Measurements from ENCODE around the gene CACNA1C. TPM values are rescaled to one million over a fixed set of nuclear protein-coding genes. Genes with fewer than 3 reads are reported as not detected.

CACNA1C gene
- total RNA-seq, 1 donor from 2014 or later = 201 TPM

DNA sequence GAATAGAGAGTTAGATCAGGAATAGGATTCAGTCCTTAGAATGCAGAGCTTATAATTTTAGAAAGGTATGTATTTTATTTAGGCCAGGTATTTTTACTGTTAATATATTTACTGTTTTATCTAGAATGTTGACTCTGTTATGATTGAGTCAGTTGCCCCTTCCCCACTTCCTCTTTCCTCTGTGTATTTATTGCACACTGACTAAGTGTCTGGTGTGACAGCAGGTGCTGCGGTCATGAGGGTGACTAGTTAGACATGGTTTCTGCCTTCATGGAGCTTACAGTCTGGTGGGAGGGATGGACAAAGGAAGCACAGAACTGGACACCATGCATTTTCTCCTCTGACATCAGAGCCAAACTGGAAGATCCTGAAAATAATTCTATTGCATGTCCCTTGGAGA is 159.8 kb downstream of the CACNA1C start:
- ATAC-seq = no peak
- no peak for DNase-seq
- intact Hi-C loops (cut with micrococcal nuclease) = no loop called here

DNA sequence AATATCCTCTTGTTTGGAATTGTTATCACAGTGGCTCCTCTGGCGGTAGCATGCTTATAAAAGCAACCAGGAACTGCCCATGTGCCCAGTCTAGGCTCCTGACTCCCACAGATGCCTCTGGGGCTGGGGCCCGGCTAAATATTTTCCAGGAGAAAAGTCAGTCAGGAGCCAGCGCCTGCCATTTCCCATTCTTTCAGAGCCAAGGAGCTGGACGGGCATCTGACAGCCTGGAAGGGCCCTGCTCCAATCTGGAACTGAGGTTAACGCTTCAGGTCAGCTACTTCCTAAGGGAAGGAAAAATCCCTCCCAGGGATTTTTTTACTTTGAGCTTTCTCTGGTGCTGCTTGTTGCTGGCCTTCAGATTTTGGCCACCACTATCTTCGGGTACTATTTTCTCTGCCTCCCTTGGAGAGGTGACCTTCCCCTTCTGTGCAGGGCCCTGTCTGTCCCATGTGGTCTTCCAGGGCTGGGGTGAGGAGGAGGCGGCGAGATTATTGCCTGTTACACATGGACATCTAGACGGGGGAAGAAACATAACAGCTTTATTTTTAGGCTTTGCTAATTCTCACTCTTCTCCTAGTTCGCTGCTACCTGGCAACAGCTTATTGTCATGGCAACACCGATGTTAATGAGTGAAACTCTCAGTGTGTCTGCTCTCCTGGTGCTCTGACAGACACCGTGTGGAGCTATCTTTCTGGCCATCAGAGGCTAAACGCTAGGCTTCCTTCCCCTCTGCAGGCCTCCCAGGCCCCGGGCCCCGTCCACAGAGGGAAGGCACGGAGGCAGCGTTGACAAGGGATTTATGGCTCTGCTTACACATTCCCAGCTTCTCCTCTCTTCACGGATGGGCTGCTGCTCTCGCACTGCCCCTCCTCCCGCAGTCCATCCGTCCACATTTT is 160.4 kb downstream of the CACNA1C start:
- DNase-seq (no peak), ATAC-seq (peak; percentile 57)
- intact Hi-C loops (cut with micrococcal nuclease) = no loop called here

DNA sequence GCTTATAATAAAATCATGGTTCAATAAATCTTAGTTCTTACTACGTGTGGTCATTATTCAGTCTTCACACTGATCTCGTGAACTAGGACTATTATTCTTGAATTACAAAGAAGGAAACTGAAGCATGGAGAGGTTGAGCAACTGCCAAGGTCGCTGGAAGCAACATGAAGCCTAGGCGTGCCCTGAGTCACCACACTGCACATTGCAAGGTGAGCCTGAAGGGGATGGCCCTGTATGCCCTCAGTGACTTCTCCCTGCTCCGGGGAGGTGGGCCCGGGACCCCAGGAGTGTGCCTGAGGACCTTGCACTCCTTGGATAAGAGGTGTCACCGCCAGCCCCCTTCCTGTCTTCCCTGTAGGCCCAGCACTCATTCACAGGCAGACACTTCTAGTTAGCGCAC is 161.6 kb downstream of the CACNA1C start:
- DNase-seq (no peak), ATAC-seq (peak; percentile 38)
- intact Hi-C loops (cut with micrococcal nuclease) = no loop called here

DNA sequence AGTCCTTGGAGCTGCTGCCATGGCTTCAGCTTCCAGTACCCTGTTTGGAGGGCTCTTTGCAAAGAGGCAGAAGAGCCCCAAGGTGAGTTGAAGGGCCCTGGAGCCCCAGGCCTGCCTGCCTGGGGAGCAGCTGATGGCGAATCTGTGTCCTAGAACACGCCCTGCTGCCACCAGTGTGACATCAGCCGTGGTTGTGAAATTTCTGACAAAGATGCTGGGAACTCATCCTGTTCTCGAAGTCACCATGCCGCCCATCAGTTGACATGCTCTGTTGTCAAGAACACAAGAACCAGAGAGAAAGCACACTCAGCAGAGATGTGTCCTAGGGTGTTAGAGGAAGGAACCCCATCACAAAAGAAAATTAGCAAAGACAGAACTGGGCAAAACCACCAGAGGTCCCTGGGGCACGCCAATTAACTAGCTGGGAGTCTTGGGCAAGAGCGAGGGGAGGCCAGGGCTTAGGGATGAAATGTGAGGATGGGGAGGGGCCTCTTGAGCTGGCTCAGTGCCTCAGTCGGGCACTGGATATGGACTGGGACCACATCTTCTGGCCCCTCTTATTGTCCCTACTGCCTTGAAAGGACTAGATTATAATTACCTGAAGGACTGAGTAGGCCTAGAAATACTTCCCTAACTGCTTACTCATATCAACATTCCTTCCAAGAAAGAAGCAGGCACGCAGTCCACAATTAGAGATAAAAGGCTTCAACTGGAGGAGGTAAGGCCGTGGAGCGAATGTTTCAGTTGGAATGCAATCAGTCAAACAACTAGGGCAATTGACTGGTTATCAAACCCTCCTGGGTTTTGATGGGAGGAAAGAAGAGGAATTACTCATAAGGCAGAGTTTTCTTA is 163.1 kb downstream of the CACNA1C start:
- intact Hi-C loops (cut with micrococcal nuclease) = no loop called here
- ATAC-seq = peak; percentile 2

DNA sequence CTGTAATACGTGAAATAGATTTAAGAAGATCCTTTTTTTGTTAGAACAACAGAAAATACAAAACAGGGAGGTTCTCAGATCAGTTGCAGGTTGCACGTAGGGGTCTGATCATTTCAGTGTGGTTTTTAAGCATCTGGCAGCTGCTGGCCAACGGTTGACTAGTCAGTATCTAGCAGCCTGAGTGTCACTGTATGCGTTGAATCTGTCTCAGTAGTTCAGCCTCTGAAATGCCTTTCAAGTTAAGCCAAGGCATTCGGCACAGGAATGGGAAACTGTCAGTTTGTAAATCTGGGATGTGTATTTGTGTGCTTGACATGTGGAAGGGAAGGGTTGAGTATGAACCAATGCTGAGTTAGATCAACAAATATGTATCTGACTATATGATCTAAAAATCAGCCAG is 165.9 kb downstream of the CACNA1C start:
- ATAC-seq = no peak
- DNase-seq = no peak
- intact Hi-C loops (cut with micrococcal nuclease) = no loop called here

More for the DNA sequence above, 163.1 kb downstream of the CACNA1C start:
- no peak for DNase-seq

DNA sequence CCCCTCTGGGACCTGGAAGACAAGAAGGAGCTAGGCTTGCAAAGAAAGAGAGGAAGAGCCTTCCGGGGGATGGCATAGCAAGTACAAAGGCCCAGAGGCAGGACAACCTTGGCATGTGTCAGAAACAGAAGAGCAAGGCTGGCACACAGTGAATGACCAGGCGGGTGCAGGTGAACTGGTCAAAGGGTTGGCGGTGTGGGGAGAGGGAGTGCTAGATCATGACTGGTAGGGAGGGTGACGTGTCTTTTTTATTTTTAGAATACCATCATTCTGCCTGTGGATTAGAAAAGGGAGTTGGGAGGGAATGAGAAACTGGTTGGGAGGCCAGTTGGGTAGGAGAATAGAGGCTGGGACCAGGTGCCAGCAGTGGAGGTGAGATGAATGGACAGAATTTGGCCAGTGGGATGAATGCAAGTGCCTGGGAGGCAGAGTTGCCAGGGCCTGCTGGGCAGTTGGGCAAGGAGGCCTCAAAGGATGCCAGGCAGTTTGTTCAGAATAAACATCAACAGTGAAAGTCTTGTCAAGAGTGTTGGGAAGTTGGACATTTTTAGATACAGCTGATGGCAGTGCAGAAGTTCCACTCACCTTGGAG is 168.3 kb downstream of the CACNA1C start:
- ATAC-seq = peak; percentile 78
- peak; percentile 49 for DNase-seq
- intact Hi-C loops (cut with micrococcal nuclease) = no loop called here

DNA sequence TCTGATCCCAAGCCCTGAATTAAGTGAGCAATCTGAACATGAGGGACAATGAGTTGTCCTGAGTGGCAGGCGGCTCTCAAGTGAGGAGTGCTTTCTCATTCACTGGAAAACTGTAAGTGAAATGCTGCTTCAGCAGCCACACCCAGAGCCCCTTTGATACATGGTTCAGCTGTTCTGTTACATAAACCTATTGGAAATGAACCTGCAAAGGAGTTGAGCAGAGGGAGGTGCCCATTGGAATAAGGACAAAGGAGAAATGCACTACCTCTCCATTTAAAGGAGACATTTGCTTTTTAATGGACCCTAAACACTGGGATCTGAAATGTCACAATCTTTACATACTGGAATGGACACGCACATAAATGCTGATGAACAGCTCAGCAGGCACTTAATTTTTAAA is 169.9 kb downstream of the CACNA1C start:
- no peak for DNase-seq
- intact Hi-C loops (cut with micrococcal nuclease) = no loop called here
- ATAC-seq = no peak

DNA sequence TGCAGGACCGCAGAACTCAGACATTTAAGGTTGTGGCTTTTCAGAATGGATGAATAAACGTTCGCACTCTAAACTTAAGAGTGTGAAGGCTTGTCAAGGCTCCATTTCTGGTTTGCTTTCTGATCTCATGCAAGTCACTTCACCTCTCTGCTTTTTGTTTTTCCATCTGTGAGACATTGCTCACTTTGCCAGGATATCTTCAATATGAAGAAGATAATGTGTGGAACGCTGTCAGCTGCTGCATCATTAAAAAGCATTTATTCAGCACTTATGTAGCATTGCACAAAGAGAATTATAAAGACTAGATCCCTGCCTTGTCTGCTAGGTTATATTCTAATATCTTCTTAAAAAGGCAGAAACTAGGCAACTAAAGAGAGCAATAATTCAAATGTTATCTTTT is 172.2 kb downstream of the CACNA1C start:
- ATAC-seq (no peak), DNase-seq (no peak)
- intact Hi-C loops (cut with micrococcal nuclease) = no loop called here

DNA sequence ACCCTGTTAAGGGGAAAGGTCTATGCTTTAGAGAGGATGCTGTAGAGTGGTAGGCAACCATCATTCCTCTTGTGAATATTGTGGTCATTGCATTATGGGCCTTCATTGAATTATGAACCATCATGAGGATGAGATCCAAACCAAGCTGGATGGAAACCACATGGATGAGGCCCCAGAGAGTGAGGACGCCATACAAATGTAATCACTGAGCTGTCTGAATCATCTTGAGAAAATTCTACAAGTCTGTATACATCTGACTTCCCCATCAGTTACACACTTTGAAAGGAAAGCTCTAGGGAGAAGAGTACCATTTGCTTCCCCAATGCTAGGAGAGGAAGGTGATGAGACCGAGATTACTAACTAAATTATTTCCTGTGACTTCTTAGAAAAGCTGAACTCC is 172.9 kb downstream of the CACNA1C start:
- DNase-seq (no peak), ATAC-seq (no peak)
- intact Hi-C loops (cut with micrococcal nuclease) = no loop called here

DNA sequence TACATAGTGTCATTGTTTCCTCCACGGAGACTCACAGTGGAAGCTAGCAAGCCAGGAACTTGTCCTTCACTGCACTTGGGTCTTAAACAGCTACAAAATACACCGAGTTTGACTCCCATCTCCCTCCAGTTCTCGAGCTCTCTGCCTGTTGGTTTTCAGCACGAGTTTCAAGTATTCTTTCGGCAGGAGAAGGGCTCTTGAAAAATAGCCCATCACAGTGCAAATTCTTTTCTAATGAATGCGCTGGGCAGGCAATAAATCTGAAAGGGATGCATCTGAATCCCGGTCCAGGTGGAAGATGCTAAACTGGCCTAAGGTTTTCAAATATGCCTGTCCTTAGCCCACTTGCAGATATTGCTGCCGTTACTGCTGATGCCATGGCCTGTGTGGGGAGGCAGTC is 173.9 kb downstream of the CACNA1C start:
- ATAC-seq = peak; percentile 18
- no peak for DNase-seq
- intact Hi-C loops (cut with micrococcal nuclease) = no loop called here

DNA sequence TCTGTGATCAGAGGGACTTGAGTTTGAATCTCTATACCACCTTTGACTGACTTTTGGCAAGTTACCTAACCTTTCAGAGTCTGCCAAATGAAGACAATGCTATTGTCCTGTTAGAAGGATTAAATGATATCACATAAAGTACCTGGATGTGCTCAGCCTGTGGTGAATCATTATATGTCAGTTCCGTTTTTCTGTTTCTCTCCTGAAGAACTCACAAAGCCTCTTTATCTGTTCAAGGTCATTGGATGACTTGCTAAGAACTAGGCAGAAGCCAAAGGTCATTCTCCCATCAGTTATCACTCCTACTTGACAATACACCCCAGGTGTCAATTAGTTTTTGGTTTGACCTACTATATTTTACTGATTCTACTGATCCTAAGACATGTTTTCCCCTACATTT is 174.6 kb downstream of the CACNA1C start:
- no peak for DNase-seq
- no peak for ATAC-seq
- intact Hi-C loops (cut with micrococcal nuclease) = no loop called here

DNA sequence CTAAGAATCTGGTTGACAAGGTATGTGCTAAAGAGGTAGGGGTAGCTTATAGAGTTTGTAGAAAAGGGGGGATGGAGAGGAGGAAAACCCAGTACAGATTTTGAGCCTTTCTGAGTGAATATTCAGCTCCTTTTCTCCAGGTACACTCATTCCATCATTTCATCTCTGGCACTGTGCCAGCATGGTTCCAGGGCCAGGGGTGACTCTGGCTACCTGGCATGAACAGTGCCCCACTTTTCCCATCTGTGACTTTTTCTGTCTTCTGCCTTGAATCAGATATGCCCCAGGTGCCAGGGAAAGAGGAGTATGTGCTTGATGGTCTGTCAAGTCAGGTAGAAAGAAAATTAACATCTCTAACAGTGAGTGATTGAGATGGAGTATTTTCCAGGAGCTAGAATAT is 175.7 kb downstream of the CACNA1C start:
- intact Hi-C loops (cut with micrococcal nuclease) = no loop called here
- ATAC-seq (no peak), DNase-seq (no peak)

DNA sequence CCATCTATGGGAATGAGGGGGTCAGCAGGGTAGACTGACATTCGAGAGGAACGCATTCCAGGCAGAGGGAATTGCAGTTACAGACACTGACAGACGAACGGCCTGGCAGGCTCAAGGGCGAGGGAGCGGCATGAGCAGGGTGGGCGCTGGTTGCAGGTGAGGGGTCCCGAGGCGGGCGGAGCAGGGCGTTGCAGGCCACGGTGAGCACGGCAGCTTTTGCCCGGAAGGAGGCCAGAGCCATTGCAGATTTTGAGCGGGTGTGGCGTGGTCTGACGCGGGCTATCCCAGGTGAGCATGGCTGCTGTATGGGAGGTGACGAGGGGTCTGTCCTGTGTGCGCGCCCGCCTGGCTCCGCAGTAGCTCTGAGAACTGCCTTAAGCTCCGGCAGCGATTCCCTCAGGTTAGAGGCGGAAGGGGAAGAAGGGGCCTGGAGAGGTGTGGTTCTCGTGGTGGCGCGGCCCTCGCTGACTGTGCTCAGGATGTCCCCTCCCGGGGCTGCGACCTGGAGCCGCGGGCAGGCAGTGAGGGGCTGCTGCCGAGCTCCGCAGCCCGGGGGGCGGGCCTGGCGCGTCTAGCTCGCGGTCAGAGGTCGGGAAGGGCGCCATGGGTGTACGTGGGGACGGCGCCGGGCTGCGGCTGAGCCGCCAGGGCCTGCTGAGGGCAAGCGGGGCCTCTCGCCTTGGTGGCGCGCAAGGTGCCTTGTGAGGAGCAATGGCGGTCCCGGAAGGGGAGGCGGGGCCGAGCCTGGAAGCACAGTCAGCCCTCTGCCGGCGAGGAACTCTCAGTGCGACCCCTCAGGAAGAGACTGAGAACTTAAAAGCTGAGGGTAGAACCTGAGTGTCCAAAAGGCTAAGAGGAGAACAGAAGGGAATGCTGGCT is 177.1 kb downstream of the CACNA1C start:
- ATAC-seq (no peak), DNase-seq (peak; percentile 37)
- intact Hi-C loops (cut with micrococcal nuclease) = no loop called here

DNA sequence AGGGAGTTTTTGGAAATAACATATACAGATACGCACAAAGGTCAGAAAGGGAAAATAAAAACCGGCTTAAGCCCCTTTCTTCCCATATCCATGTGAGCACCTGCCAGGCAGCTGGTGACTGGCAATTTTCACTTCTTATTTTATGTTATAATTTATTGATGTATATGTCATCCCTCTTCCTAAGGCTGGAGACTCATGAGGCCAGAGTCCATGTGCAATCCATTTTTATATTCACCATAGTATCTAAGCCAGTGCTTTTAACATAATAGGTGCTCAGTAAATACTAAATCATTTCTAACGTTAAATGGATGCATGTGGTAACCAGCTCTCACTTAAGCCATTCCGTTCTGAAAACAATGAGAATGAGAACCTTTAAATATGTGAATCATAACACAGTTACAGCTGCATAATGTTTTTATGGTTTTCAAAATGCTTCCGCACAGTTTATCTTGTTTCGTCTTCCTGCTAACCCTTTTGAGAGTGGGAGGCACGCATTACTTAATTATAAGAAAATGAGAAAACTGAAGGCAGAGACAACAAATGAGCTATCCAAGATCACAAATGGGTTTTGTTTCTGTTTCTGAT is 178.3 kb downstream of the CACNA1C start:
- no peak for DNase-seq
- ATAC-seq = no peak
- intact Hi-C loops (cut with micrococcal nuclease) = no loop called here

DNA sequence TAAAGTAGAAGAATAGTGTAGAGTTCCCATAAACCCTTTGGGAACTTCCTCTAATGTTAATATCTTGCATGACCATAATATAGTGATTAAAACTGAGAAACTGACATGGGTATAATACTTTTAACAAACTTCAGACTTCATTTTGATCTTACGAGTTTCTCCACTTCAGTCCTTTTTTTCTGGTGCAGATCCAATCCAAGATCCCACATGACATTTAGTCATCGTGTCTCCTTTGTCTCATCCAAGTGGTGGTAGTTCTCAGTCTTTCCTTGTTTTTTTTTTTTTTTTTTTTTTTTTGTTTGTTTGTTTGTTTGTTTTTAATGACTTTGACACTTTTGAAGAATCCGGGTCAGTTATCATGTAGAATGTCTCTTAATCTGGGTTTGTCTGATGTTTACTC is 179.2 kb downstream of the CACNA1C start:
- intact Hi-C loops (cut with micrococcal nuclease) = no loop called here
- no peak for ATAC-seq
- DNase-seq = no peak

DNA sequence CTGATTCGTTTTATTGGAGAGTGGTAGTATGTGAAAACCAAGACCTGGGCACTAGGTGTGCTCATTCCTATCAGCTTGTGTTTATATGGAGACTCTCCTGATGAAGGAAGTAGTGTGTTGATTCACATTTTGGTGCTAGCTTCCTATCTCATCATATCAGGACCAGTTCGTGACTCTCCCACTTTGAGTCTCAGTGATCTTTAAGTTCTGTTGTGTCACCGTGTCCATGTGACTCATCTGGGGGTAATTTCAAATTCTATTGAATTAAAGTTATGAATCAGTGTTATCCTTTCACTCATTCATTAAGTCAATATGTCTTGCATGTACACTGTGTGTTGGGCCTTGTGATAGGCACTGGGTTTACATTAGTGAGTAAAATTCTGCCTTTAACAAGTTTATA is 180.2 kb downstream of the CACNA1C start:
- intact Hi-C loops (cut with micrococcal nuclease) = no loop called here
- ATAC-seq (no peak), DNase-seq (no peak)

DNA sequence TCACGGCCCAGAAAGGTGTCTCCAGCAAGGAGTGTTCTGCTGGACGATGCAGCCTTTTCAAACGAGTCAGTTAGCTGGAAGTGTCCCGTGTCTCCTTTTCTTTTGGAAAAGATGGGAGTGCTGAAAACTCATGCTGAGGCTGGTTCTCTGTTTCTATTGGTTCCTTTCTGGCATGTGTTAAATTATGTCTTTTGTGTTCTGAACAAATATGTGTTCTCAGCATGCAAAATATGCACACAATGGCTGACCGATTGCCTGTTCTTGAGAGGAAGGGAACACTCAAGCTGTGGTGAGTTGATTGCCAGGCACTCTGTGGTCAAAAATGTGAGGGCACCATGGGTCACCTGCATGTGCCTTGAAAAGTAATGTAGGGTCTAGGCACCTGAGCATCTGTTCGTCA is 181.3 kb downstream of the CACNA1C start:
- DNase-seq = no peak
- no peak for ATAC-seq
- intact Hi-C loops (cut with micrococcal nuclease) = no loop called here

DNA sequence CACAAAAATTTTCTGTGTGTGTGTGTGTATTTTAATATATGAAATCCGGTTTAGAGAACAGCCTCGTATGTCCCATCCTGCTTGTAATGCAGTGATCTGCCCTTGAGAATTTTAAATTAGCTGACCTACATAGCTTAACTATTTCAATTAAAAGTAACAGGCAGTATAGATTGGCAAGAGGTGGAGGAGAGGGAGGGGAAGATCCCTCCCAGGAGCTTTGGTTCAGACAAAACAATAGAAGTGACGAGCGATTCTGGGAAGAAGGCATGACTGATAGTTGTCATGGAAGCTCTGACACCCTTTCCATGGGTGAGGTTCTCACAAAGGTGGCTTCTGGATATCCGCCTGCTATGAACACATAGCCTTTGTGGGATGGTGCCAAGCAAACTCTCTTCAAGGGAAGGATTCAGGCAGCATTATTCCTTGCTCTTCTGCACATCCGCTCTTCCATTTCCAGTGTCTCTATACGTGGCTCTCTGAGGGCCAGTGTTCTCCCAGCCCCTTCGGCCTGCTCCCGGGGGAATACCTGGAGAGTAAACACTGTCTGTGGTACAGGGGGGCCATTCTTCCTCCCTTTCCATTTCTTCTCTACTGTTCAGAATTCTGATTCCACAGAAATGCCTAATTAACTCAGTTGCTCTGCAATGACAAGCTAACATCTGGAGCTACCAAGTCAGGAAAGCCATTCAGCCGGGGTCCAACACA is 182.0 kb downstream of the CACNA1C start:
- DNase-seq (no peak), ATAC-seq (no peak)
- intact Hi-C loops (cut with micrococcal nuclease) = no loop called here

Data from left ventricle myocardium superior (tissue), 1 donor.